ENCODE data around the gene PRELID3B. TPM values are rescaled to one million over a fixed set of nuclear protein-coding genes. Genes with fewer than 3 reads are reported as not detected.

The PRELID3B gene
- total RNA-seq, 1 donor from 2014 or later, result 52.8 TPM

- Mint-ChIP-seq H3K4me1 (ENCODE audit: low read depth) (peaks cover 35% of the 10 kb centered on the region), H3K27ac (no peak overlapping the region), H3K27me3 (no peaks in the 10 kb centered on the region), H3K4me3 (ENCODE audit: low read depth) (peak overlapping the region; percentile 3), H3K9me3 (ENCODE audit: low read depth) (no peaks in the 10 kb centered on the region), H3K36me3 (ENCODE audit: insufficient read depth) (peaks cover 19% of the 10 kb centered on the region)
- no peak for DNase-seq (ENCODE audit: low spot score, unreplicated experiment)
- no peak for TF ChIP-seq CTCF (IDR thresholded peaks at IDR 0.05; ENCODE audit: unreplicated experiment)
Observed at GRCh38 chr20:58984691-58985090, 57.9 kb downstream of the PRELID3B start.

Other genes with a start within 250 kb of the PRELID3B start
- 4.3 and 4.4 TPM in 2 replicates for gene GNAS-AS1, start 191.9 kb downstream of the PRELID3B start, total RNA-seq
- 1,570 and 1,613 TPM in 2 replicates for gene GNAS, start 190.1 kb downstream of the PRELID3B start, total RNA-seq
- 116 and 122 TPM in 2 replicates for gene NELFCD, start 61.5 kb downstream of the PRELID3B start, total RNA-seq
- gene CTSZ, start 35.5 kb downstream of the PRELID3B start, total RNA-seq, result 61.4 and 65.6 TPM in 2 replicates
- 0.16 and 0.19 TPM in 2 replicates for gene TUBB1, start 23.4 kb downstream of the PRELID3B start, total RNA-seq
- 55.9 and 69.7 TPM in 2 replicates for gene ATP5F1E, start 10.5 kb downstream of the PRELID3B start, total RNA-seq
- gene ZNF831, start 121.0 kb upstream of the PRELID3B start, total RNA-seq, result not detected in 2 replicates

Measured in progenitor cell of endocrine pancreas (in vitro differentiated cells).